GM12878 (cell line): ENCODE data around the gene TNFAIP2. TPM values are rescaled to one million over a fixed set of nuclear protein-coding genes. Genes with fewer than 3 reads are reported as not detected.

Experiments used
- ATAC-seq: fragments of 200-7000 bp; cut with Tn5 transposase; 3 replicates; pipeline ENCODE4 v1.9.1; 2020; ENCODE audit warnings: mild to moderate bottlenecking, moderate library complexity
- BruUV-seq: library from RNA; stranded (reverse); fragments of 400-500 nt; replicated peaks from 2 replicates; lab custom pipeline; 2021; lab: Mats Ljungman, UMichigan
- CTCF ChIA-PET: fragments of 300-600 bp; sonication (Branson Sonifier 250); formaldehyde crosslinking; extraction: SDS; loops from one replicate; lab custom pipeline; 2021; ENCODE audit warnings: inconsistent platforms; lab: Yijun Ruan, JAX
- POLR2A ChIA-PET: fragments of 350-600 bp; formaldehyde crosslinking; extraction: SDS; loops from one replicate; lab custom pipeline; 2021; ENCODE audit warnings: inconsistent platforms; lab: Charles Lee
- RAD21 ChIA-PET: fragments of 300-600 bp; sonication (Branson Sonifier 250); formaldehyde crosslinking; loops from one replicate; lab custom pipeline; 2023; ENCODE audit warnings: antibody characterized with exemption; ENCODE audit not compliant: unreplicated experiment; lab: Charles Lee
- SMC1A ChIA-PET: fragments of 300-600 bp; sonication (Branson Sonifier 250); formaldehyde crosslinking; loops from one replicate; lab custom pipeline; 2023; ENCODE audit not compliant: unreplicated experiment, uncharacterized antibody; lab: Charles Lee
- DNase-seq: peaks from one replicate; pipeline ENCODE4 v3.0.0-alpha.2; 2011; ENCODE audit warnings: low read depth, low spot score
- FAIRE-seq: peaks from 3 replicates; lab custom pipeline; 2011; peaks lifted over from hg19 to GRCh38; lab: Jason Lieb, UNC
- H2AFZ ChIP-seq: 2 replicates; pipeline ENCODE4 v1.6.0; 2011; ENCODE audit warnings: low read depth, low read length, control low read depth; ENCODE audit not compliant: control insufficient read depth
- H3K27ac ChIP-seq: 2 replicates; pipeline ENCODE4 v1.5.1; 2011; ENCODE audit warnings: control low read depth; ENCODE audit not compliant: control insufficient read depth, insufficient read depth
- H3K27me3 ChIP-seq, 2 experiments: replicated peaks in 1 of 2; 2 replicates each; pipeline versions ENCODE4 v1.6.0 to v1.6.1; 2011; ENCODE audit warnings: low read length in 1 of 2; ENCODE audit not compliant: control insufficient read depth in 2 of 2, insufficient read depth in 2 of 2
- H3K36me3 ChIP-seq, 2 experiments: 2 replicates each; pipeline ENCODE4 v1.5.1; 2011; ENCODE audit warnings: low read length in 1 of 2; ENCODE audit not compliant: control insufficient read depth in 2 of 2, insufficient read depth in 2 of 2
- H3K4me1 ChIP-seq: 2 replicates; pipeline ENCODE4 v1.6.1; 2011; ENCODE audit warnings: mild to moderate bottlenecking, low read length, moderate library complexity, mixed read lengths; ENCODE audit not compliant: control insufficient read depth, insufficient read depth
- H3K4me2 ChIP-seq: 2 replicates; pipeline ENCODE4 v1.6.0; 2011; ENCODE audit warnings: control low read depth; ENCODE audit not compliant: control insufficient read depth, insufficient read depth
- H3K4me3 ChIP-seq: fragments of 200-600 bp; sonication (generic); 2 replicates; pipeline ENCODE4 v1.5.1; 2016
- H3K79me2 ChIP-seq: 2 replicates; pipeline ENCODE4 v1.6.0; 2011; ENCODE audit warnings: low read length; ENCODE audit not compliant: control insufficient read depth, insufficient read depth
- H3K9ac ChIP-seq: 2 replicates; pipeline ENCODE4 v1.8.0; 2011; ENCODE audit warnings: low read length, control low read depth, mixed read lengths; ENCODE audit not compliant: control insufficient read depth, insufficient read depth
- H3K9me3 ChIP-seq: replicated peaks from 3 replicates; pipeline ENCODE4 v1.5.1; 2011; ENCODE audit warnings: mild to moderate bottlenecking, low read length; ENCODE audit not compliant: control insufficient read depth, insufficient read depth
- H4K20me1 ChIP-seq: 2 replicates; pipeline ENCODE4 v1.6.0; 2011; ENCODE audit not compliant: control insufficient read depth, insufficient read depth
- CBFB ChIP-seq: IDR thresholded peaks from 2 replicates; pipeline ENCODE4 v1.6.1; 2016; ENCODE audit warnings: antibody characterized with exemption, low read depth
- CREM ChIP-seq: IDR thresholded peaks from 2 replicates; pipeline ENCODE4 v1.6.1; 2014; ENCODE audit warnings: antibody characterized with exemption, low read depth
- ESRRA ChIP-seq: IDR thresholded peaks from 2 replicates; pipeline ENCODE4 v1.6.1; 2012; ENCODE audit warnings: mild to moderate bottlenecking, low read length, improper control_type of control experiment
- NKRF ChIP-seq: fragments of 450-650 bp; conservative IDR thresholded peaks from 2 replicates; pipeline ENCODE4 v1.6.1; 2017; ENCODE audit warnings: mild to moderate bottlenecking, moderate library complexity
- PBX3 ChIP-seq: IDR thresholded peaks from 2 replicates; pipeline ENCODE4 v1.6.1; 2011; ENCODE audit warnings: mild to moderate bottlenecking, low read depth, low read length, moderate library complexity; ENCODE audit not compliant: insufficient replicate concordance
- WGBS: methylation state at CpG from one replicate; pipeline ENCODE4 v1.1.6; 2016; ENCODE audit warnings: low lambda C conversion rate; ENCODE audit not compliant: insufficient replicate concordance, insufficient coverage; ENCODE audit errors: missing lambda C conversion rate; 5-methylcytosine and 5-hydroxymethylcytosine counted together
- in situ Hi-C: fragments of 300-500 bp; cut with MboI; formaldehyde crosslinking; loops from 9 replicates; pipeline ENCODE4 v1.14.3; 2018; ENCODE audit warnings: mixed read lengths
- intact Hi-C: fragments of 100-400 bp; cut with micrococcal nuclease; formaldehyde crosslinking; loops from one replicate; pipeline ENCODE4 v1.14.2; 2022; ENCODE audit not compliant: unreplicated experiment
- polyA plus RNA-seq, 11 experiments: library from polyadenylated mRNA; depleted of rRNA in 4 of 11; unstranded in 6 of 11; stranded (reverse) in 5 of 11; fragments of >200 nt; fragmentation: Nextera tagmentation in 4 of 11; fragmentation: Illumina TruSeq in 1 of 11; extraction: Ambion mirVana in 4 of 11; extraction: Trizol in 1 of 11; gene quantifications; 1 replicate in 1 of 11; 2 replicates in 10 of 11; pipeline versions ENCODE4 v1.2.1 to v1.2.3, GENCODE V29; 2011 to 2016; ENCODE audit warnings: inconsistent platforms in 2 of 11, missing spikeins in 2 of 11, low read depth in 1 of 11
- total RNA-seq, 4 experiments: library from RNA; depleted of rRNA in 3 of 4; stranded (reverse); fragments of >200 nt in 3 of 4; fragmentation: Illumina TruSeq in 1 of 4; extraction: Trizol in 1 of 4; gene quantifications; 2 replicates each; pipeline versions ENCODE4 v1.2.1 to v1.2.3, GENCODE V29; 2013 to 2021
- TF ChIP-seq, protein P1 (sequence below): fragments of 450-650 bp; IDR thresholded peaks from 2 replicates; pipeline ENCODE4 v1.6.1; 2016; ENCODE audit warnings: mild to moderate bottlenecking, moderate library complexity, borderline replicate concordance
- TF ChIP-seq, protein P2 (sequence below): IDR thresholded peaks from 2 replicates; pipeline ENCODE4 v1.6.1; 2011; ENCODE audit warnings: borderline replicate concordance, low read depth, mild to moderate bottlenecking, moderate library complexity, low read length; ENCODE audit not compliant: insufficient read depth, poor library complexity, severe bottlenecking
- TF ChIP-seq, protein P3 (sequence below): IDR thresholded peaks from 2 replicates; pipeline ENCODE4 v1.6.1; 2011; ENCODE audit warnings: borderline replicate concordance, low read depth, mild to moderate bottlenecking, moderate library complexity, mixed read lengths, low read length; ENCODE audit not compliant: insufficient read depth; ENCODE audit errors: extremely low read length

Gene TNFAIP2
- total and polyA plus RNA-seq, 10 of the 15 experiments (the other 5 are each of a cell fraction or from before 2014, with no cell fraction given), result 7.1 to 150 (median 74.5) TPM

DNA sequence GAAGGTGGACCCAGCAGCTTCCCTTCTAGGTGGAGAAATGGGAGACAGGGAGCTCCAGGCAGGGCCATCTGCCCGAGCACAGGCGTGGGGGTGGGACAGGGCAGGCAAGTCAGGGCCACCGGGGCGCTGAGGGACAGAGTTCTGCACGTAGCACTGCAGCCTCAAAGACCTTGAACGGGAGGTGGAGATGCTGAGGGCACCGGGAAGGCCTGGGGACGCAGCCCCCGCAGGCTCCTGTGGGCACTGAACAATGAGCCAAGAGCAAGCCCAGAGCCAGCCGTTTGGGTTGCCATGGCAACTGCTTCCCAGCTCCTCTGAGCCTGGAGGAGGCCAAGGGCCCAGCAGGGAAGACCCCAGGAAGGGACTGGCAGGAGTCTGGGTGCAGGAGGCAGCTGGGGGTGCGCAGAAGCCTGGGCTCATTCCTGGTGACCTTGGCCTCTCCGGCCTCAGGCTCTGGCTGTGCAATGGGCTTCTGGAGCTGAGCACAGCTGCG lies 35.9 kb upstream of the TNFAIP2 start:
- intact Hi-C loops (no loop called here), in situ Hi-C loops (no loop called here)
- H3K4me1 ChIP-seq, result peaks cover 9% of the 10 kb centered on the region
- SMC1A ChIA-PET, result interaction anchor here (0.5 to 1.1 kb wide), 3 partner anchors 14 to 96 kb away, joined by 3 read pairs; no protein-coding TSS in a partner anchor
- RAD21 ChIA-PET, result interaction anchor here (0.9 kb wide), 1 partner anchor 17 kb away, joined by 3 read pairs; no protein-coding TSS in a partner anchor
- no peaks in the 10 kb centered on the region for H3K79me2 ChIP-seq
- FAIRE-seq (no peak), DNase-seq (no peak), ATAC-seq (no peak)
- TF ChIP-seq CREM (no peak), ESRRA (no peak), PBX3 (no peak), CBFB (no peak), NKRF (no peak)
- TF ChIP-seq, protein P1, sequence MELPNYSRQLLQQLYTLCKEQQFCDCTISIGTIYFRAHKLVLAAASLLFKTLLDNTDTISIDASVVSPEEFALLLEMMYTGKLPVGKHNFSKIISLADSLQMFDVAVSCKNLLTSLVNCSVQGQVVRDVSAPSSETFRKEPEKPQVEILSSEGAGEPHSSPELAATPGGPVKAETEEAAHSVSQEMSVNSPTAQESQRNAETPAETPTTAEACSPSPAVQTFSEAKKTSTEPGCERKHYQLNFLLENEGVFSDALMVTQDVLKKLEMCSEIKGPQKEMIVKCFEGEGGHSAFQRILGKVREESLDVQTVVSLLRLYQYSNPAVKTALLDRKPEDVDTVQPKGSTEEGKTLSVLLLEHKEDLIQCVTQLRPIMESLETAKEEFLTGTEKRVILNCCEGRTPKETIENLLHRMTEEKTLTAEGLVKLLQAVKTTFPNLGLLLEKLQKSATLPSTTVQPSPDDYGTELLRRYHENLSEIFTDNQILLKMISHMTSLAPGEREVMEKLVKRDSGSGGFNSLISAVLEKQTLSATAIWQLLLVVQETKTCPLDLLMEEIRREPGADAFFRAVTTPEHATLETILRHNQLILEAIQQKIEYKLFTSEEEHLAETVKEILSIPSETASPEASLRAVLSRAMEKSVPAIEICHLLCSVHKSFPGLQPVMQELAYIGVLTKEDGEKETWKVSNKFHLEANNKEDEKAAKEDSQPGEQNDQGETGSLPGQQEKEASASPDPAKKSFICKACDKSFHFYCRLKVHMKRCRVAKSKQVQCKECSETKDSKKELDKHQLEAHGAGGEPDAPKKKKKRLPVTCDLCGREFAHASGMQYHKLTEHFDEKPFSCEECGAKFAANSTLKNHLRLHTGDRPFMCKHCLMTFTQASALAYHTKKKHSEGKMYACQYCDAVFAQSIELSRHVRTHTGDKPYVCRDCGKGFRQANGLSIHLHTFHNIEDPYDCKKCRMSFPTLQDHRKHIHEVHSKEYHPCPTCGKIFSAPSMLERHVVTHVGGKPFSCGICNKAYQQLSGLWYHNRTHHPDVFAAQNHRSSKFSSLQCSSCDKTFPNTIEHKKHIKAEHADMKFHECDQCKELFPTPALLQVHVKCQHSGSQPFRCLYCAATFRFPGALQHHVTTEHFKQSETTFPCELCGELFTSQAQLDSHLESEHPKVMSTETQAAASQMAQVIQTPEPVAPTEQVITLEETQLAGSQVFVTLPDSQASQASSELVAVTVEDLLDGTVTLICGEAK, result no peak
- TF ChIP-seq, protein P2, sequence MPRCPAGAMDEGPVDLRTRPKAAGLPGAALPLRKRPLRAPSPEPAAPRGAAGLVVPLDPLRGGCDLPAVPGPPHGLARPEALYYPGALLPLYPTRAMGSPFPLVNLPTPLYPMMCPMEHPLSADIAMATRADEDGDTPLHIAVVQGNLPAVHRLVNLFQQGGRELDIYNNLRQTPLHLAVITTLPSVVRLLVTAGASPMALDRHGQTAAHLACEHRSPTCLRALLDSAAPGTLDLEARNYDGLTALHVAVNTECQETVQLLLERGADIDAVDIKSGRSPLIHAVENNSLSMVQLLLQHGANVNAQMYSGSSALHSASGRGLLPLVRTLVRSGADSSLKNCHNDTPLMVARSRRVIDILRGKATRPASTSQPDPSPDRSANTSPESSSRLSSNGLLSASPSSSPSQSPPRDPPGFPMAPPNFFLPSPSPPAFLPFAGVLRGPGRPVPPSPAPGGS, result no peak
- TF ChIP-seq, protein P3, sequence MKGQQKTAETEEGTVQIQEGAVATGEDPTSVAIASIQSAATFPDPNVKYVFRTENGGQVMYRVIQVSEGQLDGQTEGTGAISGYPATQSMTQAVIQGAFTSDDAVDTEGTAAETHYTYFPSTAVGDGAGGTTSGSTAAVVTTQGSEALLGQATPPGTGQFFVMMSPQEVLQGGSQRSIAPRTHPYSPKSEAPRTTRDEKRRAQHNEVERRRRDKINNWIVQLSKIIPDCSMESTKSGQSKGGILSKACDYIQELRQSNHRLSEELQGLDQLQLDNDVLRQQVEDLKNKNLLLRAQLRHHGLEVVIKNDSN, result no peak
- peaks cover 0 to 2% of the 10 kb centered on the region in 2 experiments; a peak in 2 of 4 replicates for H3K27me3 ChIP-seq
- H3K9ac ChIP-seq, result no peak overlapping the region
- no peak overlapping the region for H3K27ac ChIP-seq
- H4K20me1 ChIP-seq, result no peaks in the 10 kb centered on the region
- no TSS peak for BruUV-seq
- H3K4me2 ChIP-seq, result no peak overlapping the region
- POLR2A ChIA-PET, result interaction anchor here (0.5 kb wide), 1 partner anchor 62 kb away, joined by 3 read pairs; no protein-coding TSS in a partner anchor
- no peak overlapping the region for H3K4me3 ChIP-seq
- H3K9me3 ChIP-seq, result no peaks in the 10 kb centered on the region
- H3K36me3 ChIP-seq, result no peaks in the 10 kb centered on the region
- H2AFZ ChIP-seq, result no peak overlapping the region
- WGBS, result 52% methylated on average over 13 of the region's 13 CpGs
- CTCF ChIA-PET, result interaction anchor here (1.2 to 2.8 kb wide), 2 partner anchors 18 to 394 kb away, joined by 4 to 12 read pairs; no protein-coding TSS in a partner anchor
